HCT116 (cell line): ENCODE results near the gene LIN7B. TPM values are rescaled to one million over a fixed set of nuclear protein-coding genes. Genes with fewer than 3 reads are reported as not detected.

Experiments
- ATAC-seq: fragments of 200-7000 bp; cut with Tn5 transposase; 2 replicates; pipeline ENCODE4 v1.9.1; 2020; ENCODE audit warnings: mild to moderate bottlenecking, moderate library complexity
- BruUV-seq: library from RNA; stranded (reverse); fragments of 400-500 nt; replicated peaks from 2 replicates; lab custom pipeline; 2021; lab: Mats Ljungman, UMichigan
- CTCF ChIA-PET: fragments of 300-600 bp; sonication (Branson Sonifier 250); formaldehyde crosslinking; loops from one replicate; lab custom pipeline; 2021; ENCODE audit warnings: antibody characterized with exemption; lab: Charles Lee
- POLR2A ChIA-PET: fragments of 300-600, 350-600 bp; sonication (Branson Sonifier 250); formaldehyde crosslinking; loops from one replicate; lab custom pipeline; 2021; ENCODE audit warnings: antibody characterized with exemption; lab: Charles Lee
- RAD21 ChIA-PET, 2 experiments: fragments of 300-600 bp; sonication (Branson Sonifier 250); formaldehyde crosslinking; loops; one replicate each; lab custom pipeline; 2023; ENCODE audit warnings: low total read pairs in 2 of 2; ENCODE audit not compliant: uncharacterized antibody in 2 of 2, unreplicated experiment in 2 of 2, low non-redundant PET in 1 of 2; lab: Charles Lee
- DNase-seq: peaks from one replicate; pipeline ENCODE4 v3.0.0-alpha.2; 2010; ENCODE audit warnings: low read depth, low spot score
- H2AFZ ChIP-seq: fragments of 200-600 bp; shearing (Covaris generic), sonication (generic); 2 replicates; pipeline ENCODE4 v1.6.1; 2017; ENCODE audit warnings: low read depth, mixed run types, mixed read lengths, antibody characterized with exemption, low read length; ENCODE audit not compliant: poor library complexity, severe bottlenecking
- H3K27ac ChIP-seq: 2 replicates; pipeline ENCODE4 v1.5.1; 2012; ENCODE audit warnings: low read depth, low read length
- H3K27me3 ChIP-seq: fragments of 200-600 bp; sonication (generic); 2 replicates; pipeline ENCODE4 v1.6.1; 2016; ENCODE audit warnings: mixed run types, low read length, mixed read lengths; ENCODE audit not compliant: insufficient read depth
- H3K36me3 ChIP-seq, 2 experiments: fragments of 200-500 bp in 1 of 2; fragments of 200-600 bp in 1 of 2; sonication (Bioruptor generic) in 1 of 2; sonication (generic) in 1 of 2; 2 replicates each; pipeline versions ENCODE4 v1.5.1 to v1.6.1; 2014 to 2016; ENCODE audit warnings: low read length in 2 of 2, inconsistent platforms in 1 of 2, mixed read lengths in 1 of 2, mixed run types in 1 of 2; ENCODE audit not compliant: insufficient read depth in 2 of 2, control insufficient read depth in 1 of 2
- H3K4me1 ChIP-seq, 2 experiments: fragments of 200-600 bp in 1 of 2; sonication (generic) in 1 of 2; 2 replicates each; pipeline versions ENCODE4 v1.5.1 to v1.6.1; 2012 to 2017; ENCODE audit warnings: low read length in 2 of 2, inconsistent platforms in 1 of 2, mild to moderate bottlenecking in 1 of 2, mixed read lengths in 1 of 2, mixed run types in 1 of 2, moderate library complexity in 1 of 2; ENCODE audit not compliant: insufficient read depth in 2 of 2, control insufficient read depth in 1 of 2
- H3K4me2 ChIP-seq: fragments of 200-600 bp; sonication (generic); 2 replicates; pipeline ENCODE4 v1.6.1; 2017; ENCODE audit warnings: mixed run types, low read length, mixed read lengths
- H3K4me3 ChIP-seq, 2 experiments: fragments of 200-600 bp in 1 of 2; sonication (generic) in 1 of 2; replicated peaks in 1 of 2; 2 replicates each; pipeline ENCODE4 v1.5.1; 2011 to 2016; ENCODE audit warnings: low read length in 2 of 2, control low read depth in 1 of 2, low read depth in 1 of 2, mild to moderate bottlenecking in 1 of 2, mixed read lengths in 1 of 2, mixed run types in 1 of 2
- H3K79me2 ChIP-seq: fragments of 200-600 bp; sonication (generic); 2 replicates; pipeline ENCODE4 v1.6.1; 2017; ENCODE audit warnings: mild to moderate bottlenecking, mixed run types, low read length, moderate library complexity, mixed read lengths; ENCODE audit not compliant: insufficient read depth
- H3K9ac ChIP-seq: fragments of 200-600 bp; sonication (generic); 2 replicates; pipeline ENCODE4 v1.6.1; 2016; ENCODE audit warnings: low read length, mixed read lengths
- H3K9me2 ChIP-seq: fragments of 200-600 bp; sonication (generic), shearing (Covaris generic); 2 replicates; pipeline ENCODE4 v1.6.1; 2017; ENCODE audit warnings: mixed run types, mild to moderate bottlenecking, moderate library complexity; ENCODE audit not compliant: insufficient read depth
- H3K9me3 ChIP-seq, 2 experiments: fragments of 200-500 bp in 1 of 2; fragments of 200-600 bp in 1 of 2; sonication (Bioruptor generic) in 1 of 2; sonication (generic) in 1 of 2; 2 replicates each; pipeline ENCODE4 v1.6.1; 2014 to 2017; ENCODE audit warnings: low read length in 2 of 2, mixed read lengths in 2 of 2, inconsistent platforms in 1 of 2, low read depth in 1 of 2, mild to moderate bottlenecking in 1 of 2, mixed run types in 1 of 2, moderate library complexity in 1 of 2; ENCODE audit not compliant: control insufficient read depth in 1 of 2, insufficient read depth in 1 of 2
- H4K20me1 ChIP-seq: fragments of 200-600 bp; sonication (generic), shearing (Covaris generic); 2 replicates; pipeline ENCODE4 v1.6.1; 2017; ENCODE audit warnings: mixed run types, mild to moderate bottlenecking, moderate library complexity; ENCODE audit not compliant: insufficient read depth
- CBX3 ChIP-seq: IDR thresholded peaks from 2 replicates; pipeline ENCODE4 v1.6.1; 2012; ENCODE audit warnings: low read depth
- CEBPB ChIP-seq: IDR thresholded peaks from 2 replicates; pipeline ENCODE4 v1.6.1; 2012; ENCODE audit warnings: low read depth
- EGR1 ChIP-seq: IDR thresholded peaks from 2 replicates; pipeline ENCODE4 v1.6.1; 2012; ENCODE audit warnings: low read depth
- EZH2phosphoT487 ChIP-seq: fragments of 200-600 bp; IDR thresholded peaks from 2 replicates; pipeline ENCODE4 v1.6.1; 2018; ENCODE audit warnings: antibody characterized with exemption, borderline replicate concordance
- FOSL1 ChIP-seq: IDR thresholded peaks from 2 replicates; pipeline ENCODE4 v1.6.1; 2012; ENCODE audit warnings: low read depth
- POLR2A ChIP-seq: IDR thresholded peaks from 2 replicates; pipeline ENCODE4 v1.7.0; 2011; ENCODE audit warnings: borderline replicate concordance; ENCODE audit not compliant: insufficient read depth, insufficient read length; ENCODE audit errors: extremely low read depth
- POLR2AphosphoS5 ChIP-seq: IDR thresholded peaks from 2 replicates; pipeline ENCODE4 v1.6.1; 2011; ENCODE audit warnings: mild to moderate bottlenecking, low read depth, low read length, moderate library complexity
- RAD21 ChIP-seq: IDR thresholded peaks from 2 replicates; pipeline ENCODE4 v1.6.1; 2012; ENCODE audit warnings: low read depth, mild to moderate bottlenecking
- SIN3A ChIP-seq: IDR thresholded peaks from 2 replicates; pipeline ENCODE4 v1.6.1; 2012; ENCODE audit warnings: low read depth
- SP1 ChIP-seq: IDR thresholded peaks from 2 replicates; pipeline ENCODE4 v1.6.1; 2012; ENCODE audit warnings: low read depth
- YY1 ChIP-seq: IDR thresholded peaks from 2 replicates; pipeline ENCODE4 v1.6.1; 2011; ENCODE audit warnings: low read length, low read depth, moderate library complexity, mild to moderate bottlenecking; ENCODE audit not compliant: insufficient replicate concordance; ENCODE audit errors: extremely low read depth
- ZFX ChIP-seq: fragments of 450-650 bp; IDR thresholded peaks from 2 replicates; pipeline ENCODE4 v1.6.1; 2017
- ZNF274 ChIP-seq: fragments of 200-500 bp; sonication (Bioruptor generic); IDR thresholded peaks from 2 replicates; pipeline ENCODE4 v1.6.1; 2014; ENCODE audit warnings: mild to moderate bottlenecking, low read depth, low read length, inconsistent platforms
- intact Hi-C: fragments of 100-400 bp; cut with micrococcal nuclease; formaldehyde crosslinking; loops from 2 replicates; pipeline ENCODE4 v1.10.0; 2022
- total RNA-seq: library from RNA; stranded (reverse); gene quantifications from one replicate; pipeline ENCODE4 v1.2.1, GENCODE V29; 2021; ENCODE audit not compliant: unreplicated experiment
- TF ChIP-seq, protein P1 (sequence below): IDR thresholded peaks from 2 replicates; pipeline ENCODE4 v1.6.1; 2012
- TF ChIP-seq, protein P2 (sequence below): IDR thresholded peaks from 2 replicates; pipeline ENCODE4 v1.6.1; 2012; ENCODE audit warnings: low read depth
- TF ChIP-seq, protein P3 (sequence below): IDR thresholded peaks from 2 replicates; pipeline ENCODE4 v1.6.1; 2011; ENCODE audit warnings: mild to moderate bottlenecking, low read length, moderate library complexity; ENCODE audit not compliant: insufficient replicate concordance; ENCODE audit errors: extremely low read depth

The LIN7B gene
- total RNA-seq, 1 experiment from 2014 or later, result 7.2 TPM

DNA sequence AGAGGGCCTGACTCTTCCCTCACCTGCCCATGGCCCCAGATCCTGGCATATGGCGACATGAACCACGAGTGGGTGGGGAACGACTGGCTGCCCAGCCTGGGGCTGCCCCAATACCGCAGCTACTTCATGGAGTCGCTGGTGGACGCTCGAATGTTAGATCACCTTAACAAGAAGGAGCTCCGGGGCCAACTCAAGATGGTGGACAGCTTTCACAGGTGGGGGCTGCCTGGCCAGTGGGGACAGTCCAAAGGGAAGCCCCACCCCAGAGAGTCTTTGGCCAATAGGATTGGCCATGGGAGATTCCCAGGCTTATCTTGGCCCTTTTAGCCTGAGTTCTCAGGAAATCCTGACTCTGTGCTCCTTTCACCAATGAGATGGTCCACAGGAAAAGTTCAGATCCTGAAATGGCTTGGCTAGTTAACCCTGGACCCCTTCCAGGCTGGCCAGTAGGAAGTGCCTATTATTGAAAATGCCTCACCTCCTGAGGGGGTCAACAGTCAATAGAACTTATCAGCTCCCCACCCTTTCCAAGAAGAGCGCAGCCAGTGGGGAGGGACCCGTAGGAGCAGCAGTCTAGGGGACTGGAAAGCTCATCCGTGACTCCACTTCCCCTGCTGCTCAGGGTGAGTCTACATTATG lies 34.0 kb downstream of the LIN7B start (continued):
- no peak for TF ChIP-seq ZNF274
- TF ChIP-seq YY1, result no peak
- TF ChIP-seq ZFX, result no peak
- no peak for TF ChIP-seq POLR2AphosphoS5
- TF ChIP-seq SP1, result no peak
- TF ChIP-seq CBX3, result no peak
- no peak for TF ChIP-seq RAD21

DNA sequence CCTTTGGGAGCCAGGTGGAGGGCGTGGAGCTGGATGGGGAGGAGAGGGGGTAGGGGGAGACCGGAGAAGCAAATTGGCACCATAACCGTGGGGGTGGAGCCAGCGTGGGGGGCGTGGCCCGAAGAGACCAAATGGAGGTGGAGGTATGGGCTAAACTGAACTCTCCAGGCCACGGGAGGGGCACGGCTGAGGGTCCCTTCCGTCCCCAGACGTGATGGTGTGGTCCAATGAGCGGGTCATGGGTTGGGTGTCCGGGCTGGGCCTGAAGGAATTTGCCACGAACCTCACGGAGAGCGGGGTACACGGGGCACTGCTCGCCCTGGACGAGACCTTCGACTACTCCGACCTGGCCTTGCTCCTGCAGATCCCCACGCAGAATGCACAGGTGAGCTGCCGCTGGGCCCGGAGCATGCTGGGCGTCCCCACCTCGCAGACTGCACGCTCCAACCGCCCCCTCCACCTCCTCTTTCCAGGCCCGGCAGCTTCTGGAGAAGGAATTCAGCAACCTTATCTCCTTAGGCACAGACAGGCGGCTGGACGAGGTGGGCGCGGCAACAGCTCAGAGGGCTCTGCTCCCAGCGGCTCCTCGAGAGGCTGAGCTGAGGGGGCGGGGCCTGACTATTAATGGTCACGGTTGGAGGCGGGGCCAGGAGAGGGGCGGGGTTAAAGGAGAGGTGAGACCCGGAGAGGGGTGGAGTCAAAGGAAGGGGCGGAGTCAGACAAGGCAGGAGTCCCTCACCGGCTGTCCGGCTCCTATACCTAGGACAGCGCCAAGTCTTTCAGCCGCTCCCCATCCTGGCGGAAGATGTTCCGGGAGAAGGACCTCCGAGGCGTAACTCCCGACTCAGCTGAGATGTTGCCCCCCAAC lies 34.8 kb downstream of the LIN7B start:
- Histone ChIP-seq H3K79me2 (no peaks in the 10 kb centered on the region), H3K27me3 (no peaks in the 10 kb centered on the region), H3K4me2 (peak overlapping the region; percentile 99), H3K4me3 (peak overlapping the region; percentile 90 to 95), H3K36me3 (no peaks in the 10 kb centered on the region), H2AFZ (no peak overlapping the region), H4K20me1 (no peaks in the 10 kb centered on the region), H3K9me3 (no peaks in the 10 kb centered on the region), H3K9ac (peak overlapping the region; percentile 98), H3K27ac (peak overlapping the region; percentile 94), H3K4me1 (peaks cover 25 to 57% of the 10 kb centered on the region in 2 experiments), H3K9me2 (no peaks in the 10 kb centered on the region)
- intact Hi-C loops, result loop anchor here (1.0 kb wide), 1 partner anchor 52 kb away; no protein-coding TSS in a partner anchor
- TF ChIP-seq SIN3A (peak; percentile 49; the same call in 1 of the 2 replicates), EGR1 (peak; percentile 59; the same call in 1 of the 2 replicates), POLR2A (peak; percentile 49), ZNF274 (no peak), POLR2AphosphoS5 (peak; percentile 73), CBX3 (no peak), SP1 (peak; percentile 42; the same call in 1 of the 2 replicates), FOSL1 (no peak), CEBPB (no peak), EZH2phosphoT487 (no peak)
- TF ChIP-seq, protein P1, sequence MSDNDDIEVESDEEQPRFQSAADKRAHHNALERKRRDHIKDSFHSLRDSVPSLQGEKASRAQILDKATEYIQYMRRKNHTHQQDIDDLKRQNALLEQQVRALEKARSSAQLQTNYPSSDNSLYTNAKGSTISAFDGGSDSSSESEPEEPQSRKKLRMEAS, result no peak
- TF ChIP-seq, protein P2, sequence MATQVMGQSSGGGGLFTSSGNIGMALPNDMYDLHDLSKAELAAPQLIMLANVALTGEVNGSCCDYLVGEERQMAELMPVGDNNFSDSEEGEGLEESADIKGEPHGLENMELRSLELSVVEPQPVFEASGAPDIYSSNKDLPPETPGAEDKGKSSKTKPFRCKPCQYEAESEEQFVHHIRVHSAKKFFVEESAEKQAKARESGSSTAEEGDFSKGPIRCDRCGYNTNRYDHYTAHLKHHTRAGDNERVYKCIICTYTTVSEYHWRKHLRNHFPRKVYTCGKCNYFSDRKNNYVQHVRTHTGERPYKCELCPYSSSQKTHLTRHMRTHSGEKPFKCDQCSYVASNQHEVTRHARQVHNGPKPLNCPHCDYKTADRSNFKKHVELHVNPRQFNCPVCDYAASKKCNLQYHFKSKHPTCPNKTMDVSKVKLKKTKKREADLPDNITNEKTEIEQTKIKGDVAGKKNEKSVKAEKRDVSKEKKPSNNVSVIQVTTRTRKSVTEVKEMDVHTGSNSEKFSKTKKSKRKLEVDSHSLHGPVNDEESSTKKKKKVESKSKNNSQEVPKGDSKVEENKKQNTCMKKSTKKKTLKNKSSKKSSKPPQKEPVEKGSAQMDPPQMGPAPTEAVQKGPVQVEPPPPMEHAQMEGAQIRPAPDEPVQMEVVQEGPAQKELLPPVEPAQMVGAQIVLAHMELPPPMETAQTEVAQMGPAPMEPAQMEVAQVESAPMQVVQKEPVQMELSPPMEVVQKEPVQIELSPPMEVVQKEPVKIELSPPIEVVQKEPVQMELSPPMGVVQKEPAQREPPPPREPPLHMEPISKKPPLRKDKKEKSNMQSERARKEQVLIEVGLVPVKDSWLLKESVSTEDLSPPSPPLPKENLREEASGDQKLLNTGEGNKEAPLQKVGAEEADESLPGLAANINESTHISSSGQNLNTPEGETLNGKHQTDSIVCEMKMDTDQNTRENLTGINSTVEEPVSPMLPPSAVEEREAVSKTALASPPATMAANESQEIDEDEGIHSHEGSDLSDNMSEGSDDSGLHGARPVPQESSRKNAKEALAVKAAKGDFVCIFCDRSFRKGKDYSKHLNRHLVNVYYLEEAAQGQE, result no peak
- TF ChIP-seq, protein P3, sequence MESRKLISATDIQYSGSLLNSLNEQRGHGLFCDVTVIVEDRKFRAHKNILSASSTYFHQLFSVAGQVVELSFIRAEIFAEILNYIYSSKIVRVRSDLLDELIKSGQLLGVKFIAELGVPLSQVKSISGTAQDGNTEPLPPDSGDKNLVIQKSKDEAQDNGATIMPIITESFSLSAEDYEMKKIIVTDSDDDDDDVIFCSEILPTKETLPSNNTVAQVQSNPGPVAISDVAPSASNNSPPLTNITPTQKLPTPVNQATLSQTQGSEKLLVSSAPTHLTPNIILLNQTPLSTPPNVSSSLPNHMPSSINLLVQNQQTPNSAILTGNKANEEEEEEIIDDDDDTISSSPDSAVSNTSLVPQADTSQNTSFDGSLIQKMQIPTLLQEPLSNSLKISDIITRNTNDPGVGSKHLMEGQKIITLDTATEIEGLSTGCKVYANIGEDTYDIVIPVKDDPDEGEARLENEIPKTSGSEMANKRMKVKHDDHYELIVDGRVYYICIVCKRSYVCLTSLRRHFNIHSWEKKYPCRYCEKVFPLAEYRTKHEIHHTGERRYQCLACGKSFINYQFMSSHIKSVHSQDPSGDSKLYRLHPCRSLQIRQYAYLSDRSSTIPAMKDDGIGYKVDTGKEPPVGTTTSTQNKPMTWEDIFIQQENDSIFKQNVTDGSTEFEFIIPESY, result no peak
- CTCF ChIA-PET, result interaction anchor here (1.3 to 3.0 kb wide), 3 partner anchors 13 to 51 kb away, joined by 5 to 17 read pairs (median 8); no protein-coding TSS in a partner anchor
- DNase-seq (peak; percentile 88), ATAC-seq (peak; percentile 51)
- POLR2A ChIA-PET, result interaction anchor here (0.9 to 2.3 kb wide), 6 partner anchors 10 to 59 kb away, joined by 3 to 8 read pairs (median 4); partner anchors contain the start of gene LIN7B
- RAD21 ChIA-PET, result interaction anchor here (0.5 to 1.0 kb wide), 4 partner anchors 35 to 145 kb away, joined by 3 to 5 read pairs (median 3); no protein-coding TSS in a partner anchor
- BruUV-seq, result TSS peak; percentile 49
